Fibroblast of pulmonary artery (primary cell): ENCODE data around the gene SEC61G.

Source experiments
- DNase-seq: peaks from one replicate; pipeline ENCODE4 v3.0.0-alpha.2; 2010; ENCODE audit warnings: low read depth
- H3K4me3 ChIP-seq: replicated peaks from 2 replicates; pipeline ENCODE4 v1.5.1; 2011; ENCODE audit warnings: low read depth, mild to moderate bottlenecking, control low read depth, low read length, moderate library complexity
- TF ChIP-seq, protein P1 (sequence below): IDR thresholded peaks from 2 replicates; pipeline ENCODE4 v1.5.1; 2011; ENCODE audit warnings: mild to moderate bottlenecking, control low read depth, low read length, inconsistent platforms; ENCODE audit errors: missing control alignments

The SEC61G gene

DNA sequence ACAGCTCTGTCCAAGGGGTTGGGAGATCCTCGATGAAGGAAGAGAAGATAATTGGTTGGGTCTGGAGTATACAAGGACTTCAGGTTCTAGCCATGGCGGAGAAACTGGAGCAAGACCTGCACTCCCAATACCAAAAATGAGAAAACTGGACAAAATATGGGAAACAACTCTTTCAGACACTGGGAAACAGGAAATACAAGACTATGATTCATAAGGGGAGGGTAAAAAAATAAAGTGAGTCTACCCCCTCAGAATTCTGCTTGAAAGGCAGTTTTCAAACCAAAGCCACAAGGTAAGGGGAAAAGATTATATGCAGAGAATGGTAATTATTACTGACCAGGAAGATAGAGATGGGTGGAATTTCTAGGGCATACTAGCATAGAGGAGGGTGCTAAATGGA, 10.2 kb upstream of the SEC61G start:
- H3K4me3 ChIP-seq: no peak overlapping the region
- DNase-seq: no peak
- TF ChIP-seq, protein P1, sequence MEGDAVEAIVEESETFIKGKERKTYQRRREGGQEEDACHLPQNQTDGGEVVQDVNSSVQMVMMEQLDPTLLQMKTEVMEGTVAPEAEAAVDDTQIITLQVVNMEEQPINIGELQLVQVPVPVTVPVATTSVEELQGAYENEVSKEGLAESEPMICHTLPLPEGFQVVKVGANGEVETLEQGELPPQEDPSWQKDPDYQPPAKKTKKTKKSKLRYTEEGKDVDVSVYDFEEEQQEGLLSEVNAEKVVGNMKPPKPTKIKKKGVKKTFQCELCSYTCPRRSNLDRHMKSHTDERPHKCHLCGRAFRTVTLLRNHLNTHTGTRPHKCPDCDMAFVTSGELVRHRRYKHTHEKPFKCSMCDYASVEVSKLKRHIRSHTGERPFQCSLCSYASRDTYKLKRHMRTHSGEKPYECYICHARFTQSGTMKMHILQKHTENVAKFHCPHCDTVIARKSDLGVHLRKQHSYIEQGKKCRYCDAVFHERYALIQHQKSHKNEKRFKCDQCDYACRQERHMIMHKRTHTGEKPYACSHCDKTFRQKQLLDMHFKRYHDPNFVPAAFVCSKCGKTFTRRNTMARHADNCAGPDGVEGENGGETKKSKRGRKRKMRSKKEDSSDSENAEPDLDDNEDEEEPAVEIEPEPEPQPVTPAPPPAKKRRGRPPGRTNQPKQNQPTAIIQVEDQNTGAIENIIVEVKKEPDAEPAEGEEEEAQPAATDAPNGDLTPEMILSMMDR: no peak

DNA sequence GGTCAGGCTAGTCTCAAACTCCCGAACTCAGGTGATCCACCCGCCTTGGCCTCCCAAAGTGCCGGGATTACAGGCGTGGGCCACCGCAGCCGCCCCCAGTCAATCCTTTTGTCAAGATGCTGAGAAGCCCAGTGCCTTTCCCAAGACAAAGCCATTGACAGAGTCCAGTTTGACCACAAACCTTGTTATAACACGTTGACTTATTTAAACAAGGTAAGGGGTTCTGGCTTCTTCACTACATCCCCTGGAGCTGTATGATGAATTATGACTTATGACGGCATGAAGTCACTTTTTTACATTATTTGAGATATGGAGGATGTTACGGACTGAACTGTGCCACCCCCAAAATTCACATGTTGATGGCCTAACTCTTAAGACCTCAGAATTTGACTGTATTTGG, 5.8 kb upstream of the SEC61G start:
- H3K4me3 ChIP-seq: no peak overlapping the region
- TF ChIP-seq, protein P1: no peak
- no peak for DNase-seq

DNA sequence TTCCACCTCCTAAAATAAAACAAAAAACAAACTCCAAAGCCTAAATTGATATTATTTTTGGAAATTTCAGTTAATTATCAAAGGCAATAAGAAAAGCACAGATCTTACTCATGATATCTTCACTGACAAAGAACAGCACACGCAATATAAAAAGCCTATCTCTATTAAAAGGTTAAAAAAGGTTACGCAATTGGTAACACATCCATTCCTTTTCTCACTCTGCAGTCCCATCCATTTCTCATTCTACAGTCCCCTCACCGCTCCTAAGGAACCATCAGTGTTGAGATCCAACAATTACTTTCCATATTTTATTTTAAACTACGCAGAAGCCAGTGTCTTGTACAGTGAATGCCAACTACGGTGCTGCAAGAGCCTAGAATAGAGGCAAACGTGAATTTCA, 1.3 kb downstream of the SEC61G start:
- no peak for DNase-seq
- peak overlapping the region; percentile 96 for H3K4me3 ChIP-seq
- TF ChIP-seq, protein P1: no peak

DNA sequence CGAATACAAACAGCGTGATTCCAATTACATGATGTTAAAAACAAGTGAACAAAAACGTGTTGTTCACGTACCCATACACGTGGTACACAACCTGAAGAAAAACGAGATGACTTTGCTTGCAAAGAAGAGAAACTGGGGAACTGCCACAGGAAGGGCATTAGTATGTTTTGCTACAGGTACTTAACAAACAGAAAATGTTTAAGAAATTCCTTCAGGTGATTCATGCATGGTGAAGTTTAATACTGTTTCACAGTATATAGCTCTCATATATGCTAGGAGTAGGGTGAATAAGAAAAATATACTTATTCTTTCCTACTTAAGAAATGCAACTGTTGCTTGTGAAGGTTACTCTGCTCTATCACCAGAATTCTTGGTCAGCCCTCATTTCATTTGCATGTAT, 9.8 kb downstream of the SEC61G start:
- DNase-seq: no peak
- H3K4me3 ChIP-seq: no peak overlapping the region
- TF ChIP-seq, protein P1: no peak

DNA sequence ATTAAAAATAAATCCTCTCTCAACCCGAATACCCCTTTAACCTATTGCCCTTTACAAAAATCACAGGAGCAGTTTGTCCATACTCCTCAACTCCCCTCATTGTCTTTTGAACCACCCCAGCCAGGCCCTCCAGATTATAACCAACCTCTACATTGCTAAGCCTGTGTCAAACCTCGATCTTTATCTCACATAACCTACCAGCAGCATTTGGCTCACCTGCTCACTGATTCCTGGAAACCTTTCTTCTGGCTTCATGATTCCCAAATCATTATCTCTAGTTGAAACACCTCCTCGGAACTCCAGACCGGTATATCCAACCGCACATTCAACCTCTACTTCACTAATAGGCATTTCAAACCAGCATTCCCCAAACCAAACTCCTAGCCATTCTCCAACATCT, 11.8 kb downstream of the SEC61G start:
- TF ChIP-seq, protein P1: no peak
- DNase-seq: no peak
- H3K4me3 ChIP-seq: no peak overlapping the region

DNA sequence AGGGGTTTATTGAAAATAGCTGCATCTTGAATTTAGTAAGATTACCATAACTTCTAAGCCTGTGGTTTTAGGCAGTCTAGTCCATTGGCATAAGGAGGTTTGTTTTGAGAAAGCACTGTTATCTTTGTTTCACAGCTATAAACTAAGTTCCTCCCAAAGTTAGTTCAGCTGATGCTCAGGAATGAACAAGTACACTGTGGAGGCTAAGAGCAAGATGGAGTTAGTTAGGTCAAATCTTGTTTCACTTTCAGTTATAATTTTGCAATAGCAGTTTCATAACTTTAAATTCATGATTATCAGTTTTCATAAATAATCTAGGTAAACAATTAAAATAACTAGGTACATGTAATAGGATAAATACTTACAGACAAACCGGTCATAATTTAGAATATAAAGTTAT, 15.4 kb downstream of the SEC61G start:
- TF ChIP-seq, protein P1: no peak
- no peak for DNase-seq
- no peak overlapping the region for H3K4me3 ChIP-seq

DNA sequence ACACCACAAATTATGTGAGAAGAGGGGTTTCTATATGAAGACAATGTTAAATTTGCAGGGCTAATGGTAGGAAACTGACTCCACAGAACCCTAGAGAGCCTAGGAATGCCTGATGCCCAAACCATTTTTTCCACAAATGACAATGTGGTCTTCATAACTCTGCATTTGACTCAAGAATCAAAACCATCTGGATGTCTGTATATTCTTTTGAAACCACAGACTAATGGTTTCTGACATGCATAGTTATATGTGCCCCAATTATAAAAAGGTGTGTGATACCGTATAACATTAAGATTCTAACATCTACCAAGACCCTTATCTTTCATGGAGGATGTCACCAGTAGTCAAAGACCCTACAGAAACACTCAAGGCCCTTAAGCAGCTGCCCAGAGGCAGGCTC, 20.3 kb downstream of the SEC61G start:
- no peak overlapping the region for H3K4me3 ChIP-seq
- DNase-seq: no peak
- TF ChIP-seq, protein P1: no peak
